Liver (tissue), 3 donors: ENCODE data around the gene S1PR4.
"Not testable (repeated sequence)": the region's sequence is repeated elsewhere in the genome, so short reads cannot be mapped to it uniquely, and the experiment has no call there.

Experiments used
- FOXA1 ChIP-seq: IDR thresholded peaks from 2 replicates; pipeline ENCODE4 v1.6.1; 2016; ENCODE audit warnings: antibody characterized with exemption
- GABPA ChIP-seq, 2 donors: IDR thresholded peaks in 1 of 2; conservative IDR thresholded peaks in 1 of 2; 2 replicates each; pipeline ENCODE4 v1.6.1; 2016; ENCODE audit warnings: antibody characterized with exemption in 2 of 2, mild to moderate bottlenecking in 1 of 2, moderate library complexity in 1 of 2
- JUND ChIP-seq, 2 donors: IDR thresholded peaks; 2 replicates each; pipeline ENCODE4 v1.6.1; 2016; ENCODE audit warnings: antibody characterized with exemption in 2 of 2
- RAD21 ChIP-seq, 2 donors: IDR thresholded peaks; 2 replicates each; pipeline ENCODE4 v1.6.1; 2016; ENCODE audit warnings: antibody characterized with exemption in 2 of 2, mild to moderate bottlenecking in 2 of 2
- REST ChIP-seq: IDR thresholded peaks from 2 replicates; pipeline ENCODE4 v1.6.1; 2016; ENCODE audit warnings: antibody characterized with exemption, mild to moderate bottlenecking
- ZBTB33 ChIP-seq: IDR thresholded peaks from 2 replicates; pipeline ENCODE4 v1.6.1; 2016; ENCODE audit warnings: antibody characterized with exemption
- TF ChIP-seq, protein P1 (sequence below): fragments of 150-350 bp; IDR thresholded peaks from 2 replicates; pipeline ENCODE4 v1.5.1; 2017; ENCODE audit warnings: improper control_type of control experiment, low read depth, low read length; ENCODE audit not compliant: missing input control
- TF ChIP-seq, protein P2 (sequence below): IDR thresholded peaks from 2 replicates; pipeline ENCODE4 v1.6.1; 2016; ENCODE audit warnings: antibody characterized with exemption
- TF ChIP-seq, protein P3 (sequence below): IDR thresholded peaks from 2 replicates; pipeline ENCODE4 v1.6.1; 2016; ENCODE audit warnings: antibody characterized with exemption
- donor health status: healthy.
- donor health status: healthy.

- TF ChIP-seq, protein P1, sequence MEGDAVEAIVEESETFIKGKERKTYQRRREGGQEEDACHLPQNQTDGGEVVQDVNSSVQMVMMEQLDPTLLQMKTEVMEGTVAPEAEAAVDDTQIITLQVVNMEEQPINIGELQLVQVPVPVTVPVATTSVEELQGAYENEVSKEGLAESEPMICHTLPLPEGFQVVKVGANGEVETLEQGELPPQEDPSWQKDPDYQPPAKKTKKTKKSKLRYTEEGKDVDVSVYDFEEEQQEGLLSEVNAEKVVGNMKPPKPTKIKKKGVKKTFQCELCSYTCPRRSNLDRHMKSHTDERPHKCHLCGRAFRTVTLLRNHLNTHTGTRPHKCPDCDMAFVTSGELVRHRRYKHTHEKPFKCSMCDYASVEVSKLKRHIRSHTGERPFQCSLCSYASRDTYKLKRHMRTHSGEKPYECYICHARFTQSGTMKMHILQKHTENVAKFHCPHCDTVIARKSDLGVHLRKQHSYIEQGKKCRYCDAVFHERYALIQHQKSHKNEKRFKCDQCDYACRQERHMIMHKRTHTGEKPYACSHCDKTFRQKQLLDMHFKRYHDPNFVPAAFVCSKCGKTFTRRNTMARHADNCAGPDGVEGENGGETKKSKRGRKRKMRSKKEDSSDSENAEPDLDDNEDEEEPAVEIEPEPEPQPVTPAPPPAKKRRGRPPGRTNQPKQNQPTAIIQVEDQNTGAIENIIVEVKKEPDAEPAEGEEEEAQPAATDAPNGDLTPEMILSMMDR = not testable (repeated sequence)
- TF ChIP-seq, protein P2, sequence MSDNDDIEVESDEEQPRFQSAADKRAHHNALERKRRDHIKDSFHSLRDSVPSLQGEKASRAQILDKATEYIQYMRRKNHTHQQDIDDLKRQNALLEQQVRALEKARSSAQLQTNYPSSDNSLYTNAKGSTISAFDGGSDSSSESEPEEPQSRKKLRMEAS = not testable (repeated sequence)
- not testable (repeated sequence) for TF ChIP-seq GABPA (IDR thresholded peaks at IDR 0.05 in 1 of 2, conservative IDR thresholded peaks at IDR 0.05 in 1 of 2); JUND (IDR thresholded peaks at IDR 0.05); REST; RAD21 (IDR thresholded peaks at IDR 0.05); ZBTB33; FOXA1
- TF ChIP-seq, protein P3, sequence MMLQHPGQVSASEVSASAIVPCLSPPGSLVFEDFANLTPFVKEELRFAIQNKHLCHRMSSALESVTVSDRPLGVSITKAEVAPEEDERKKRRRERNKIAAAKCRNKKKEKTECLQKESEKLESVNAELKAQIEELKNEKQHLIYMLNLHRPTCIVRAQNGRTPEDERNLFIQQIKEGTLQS = not testable (repeated sequence)
Observed at GRCh38 chr19:3154447-3154846, 24.1 kb upstream of the S1PR4 start.
